Skin of body (tissue), 2 donors: Measurements from ENCODE around the gene USP32. TPM values are rescaled to one million over a fixed set of nuclear protein-coding genes. Genes with fewer than 3 reads are reported as not detected.

Source experiments
- DNase-seq: peaks from one replicate; lab custom pipeline; 2025; lab: John Stamatoyannopoulos, UW
- total RNA-seq: library from RNA; depleted of rRNA; stranded (reverse); fragments of >200 nt; gene quantifications from one replicate; pipeline ENCODE4 v1.2.3, GENCODE V29; 2014

USP32 gene
- total RNA-seq, 1 donor from 2014 or later = 58.2 TPM

DNA sequence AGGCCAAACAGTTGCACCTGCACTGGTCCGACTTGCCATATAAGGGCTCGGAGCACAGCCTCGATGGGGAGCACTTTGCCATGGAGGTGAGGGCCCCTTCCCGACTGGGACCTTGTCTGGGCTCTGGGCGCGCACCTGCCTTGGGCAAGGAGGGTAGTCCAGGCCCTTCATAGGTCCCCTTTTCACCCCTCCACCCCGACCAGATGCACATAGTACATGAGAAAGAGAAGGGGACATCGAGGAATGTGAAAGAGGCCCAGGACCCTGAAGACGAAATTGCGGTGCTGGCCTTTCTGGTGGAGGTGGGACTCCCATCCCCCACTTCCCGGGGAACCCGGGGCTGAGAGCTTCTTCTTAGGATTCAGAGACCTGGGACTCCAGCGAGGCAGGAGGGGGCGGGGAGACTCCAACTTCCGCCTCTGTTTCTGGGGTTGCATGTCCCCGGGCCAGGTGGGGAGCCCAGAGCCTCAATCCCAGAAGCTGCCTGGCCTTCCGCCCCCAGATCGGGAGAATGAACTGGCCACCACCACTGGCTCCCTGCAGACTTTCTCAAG lies 234.4 kb downstream of the USP32 start:
- no peak for DNase-seq

DNA sequence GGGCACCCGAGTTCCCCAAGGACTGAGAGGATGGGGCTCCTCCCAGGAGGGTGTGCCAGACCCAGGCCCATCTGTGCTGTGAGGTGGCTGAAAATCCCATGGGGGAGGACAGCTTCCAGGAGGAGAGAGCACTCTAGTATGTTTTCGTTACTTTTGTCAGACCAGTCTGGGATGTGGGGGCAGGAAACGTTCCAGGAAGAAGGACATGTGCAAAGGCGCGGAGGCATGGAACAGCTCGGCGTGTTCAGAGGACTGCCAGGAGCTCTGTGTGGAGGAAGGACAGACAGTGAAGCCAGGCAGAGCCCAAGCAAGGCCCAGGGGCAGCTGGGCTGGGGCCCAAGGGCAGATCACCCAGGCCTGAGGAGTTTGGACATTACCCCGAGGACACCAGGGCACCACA lies 235.2 kb downstream of the USP32 start:
- no peak for DNase-seq

DNA sequence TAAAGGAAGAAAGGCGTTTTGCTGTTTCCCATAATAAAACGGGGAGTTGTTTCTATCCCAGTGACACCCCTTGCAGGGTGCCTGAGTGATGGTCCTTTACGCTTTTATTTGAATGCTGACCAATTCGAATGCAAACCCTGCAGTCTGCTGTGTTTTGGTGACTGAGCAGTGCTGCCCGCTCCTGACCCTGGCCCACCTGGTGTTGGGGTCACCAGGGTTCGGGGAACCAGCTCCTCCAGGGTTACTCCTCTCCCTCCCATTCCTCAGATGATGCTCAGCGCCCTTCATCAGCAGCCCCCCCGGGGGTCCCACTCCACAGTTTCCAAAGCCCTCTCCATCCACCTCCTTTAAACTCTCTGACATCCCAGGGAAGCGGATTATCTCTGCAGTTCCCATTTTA lies 236.1 kb downstream of the USP32 start:
- no peak for DNase-seq

DNA sequence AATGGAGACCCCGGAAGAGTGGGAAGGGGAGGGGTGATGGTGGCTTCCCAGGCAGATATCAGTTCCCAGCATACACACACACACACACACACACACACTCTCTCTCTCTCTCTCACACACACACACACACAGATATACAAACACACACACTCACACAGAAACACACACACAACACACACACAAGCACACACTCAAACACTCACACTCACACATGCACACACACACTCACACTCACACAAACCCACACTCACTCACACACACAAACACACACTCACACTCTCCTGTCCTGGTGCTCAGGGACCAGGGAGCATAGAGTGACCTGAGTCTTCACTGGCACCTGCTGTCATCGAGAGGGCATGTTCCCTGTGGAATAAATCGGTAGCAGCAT lies 236.5 kb downstream of the USP32 start:
- DNase-seq = no peak

DNA sequence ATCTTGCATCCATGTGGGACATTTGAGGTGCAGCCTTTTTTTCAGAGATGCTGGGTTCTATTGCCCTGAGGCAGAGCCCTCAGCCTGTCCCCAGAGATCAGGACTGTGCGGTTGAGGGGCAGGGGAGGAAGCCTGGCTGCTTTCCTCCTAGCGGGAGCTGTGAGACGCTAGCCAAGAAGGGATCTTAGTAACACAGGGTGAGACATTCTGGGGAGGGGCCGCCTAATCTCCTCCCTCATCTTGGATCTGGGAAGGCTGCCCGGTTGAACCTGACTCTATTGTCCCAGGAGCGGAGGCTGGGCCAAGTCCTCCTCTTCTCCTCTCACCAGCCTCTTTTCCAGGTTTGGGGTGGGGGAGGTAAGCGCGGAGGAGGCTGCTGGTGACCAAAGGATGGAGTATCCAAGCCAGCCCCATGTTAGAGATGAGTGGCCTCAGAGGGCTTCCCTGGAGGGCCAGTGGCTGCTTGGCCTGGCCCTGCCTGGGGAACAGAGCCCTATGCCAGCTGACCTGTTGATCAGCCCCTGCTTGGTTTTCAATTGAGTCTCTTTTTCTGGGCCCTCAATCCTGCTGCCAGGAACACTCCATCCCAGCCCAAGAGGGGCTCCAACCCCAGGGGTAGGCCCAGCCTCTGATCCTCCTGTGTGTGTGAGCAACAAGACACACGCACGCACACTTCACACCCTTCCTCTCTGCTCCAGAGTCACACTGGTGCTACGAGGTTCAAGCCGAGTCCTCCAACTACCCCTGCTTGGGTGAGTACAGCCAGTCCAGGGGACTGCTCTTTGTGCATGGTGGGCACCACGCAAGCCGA lies 237.1 kb downstream of the USP32 start:
- peak; percentile 89 for DNase-seq

DNA sequence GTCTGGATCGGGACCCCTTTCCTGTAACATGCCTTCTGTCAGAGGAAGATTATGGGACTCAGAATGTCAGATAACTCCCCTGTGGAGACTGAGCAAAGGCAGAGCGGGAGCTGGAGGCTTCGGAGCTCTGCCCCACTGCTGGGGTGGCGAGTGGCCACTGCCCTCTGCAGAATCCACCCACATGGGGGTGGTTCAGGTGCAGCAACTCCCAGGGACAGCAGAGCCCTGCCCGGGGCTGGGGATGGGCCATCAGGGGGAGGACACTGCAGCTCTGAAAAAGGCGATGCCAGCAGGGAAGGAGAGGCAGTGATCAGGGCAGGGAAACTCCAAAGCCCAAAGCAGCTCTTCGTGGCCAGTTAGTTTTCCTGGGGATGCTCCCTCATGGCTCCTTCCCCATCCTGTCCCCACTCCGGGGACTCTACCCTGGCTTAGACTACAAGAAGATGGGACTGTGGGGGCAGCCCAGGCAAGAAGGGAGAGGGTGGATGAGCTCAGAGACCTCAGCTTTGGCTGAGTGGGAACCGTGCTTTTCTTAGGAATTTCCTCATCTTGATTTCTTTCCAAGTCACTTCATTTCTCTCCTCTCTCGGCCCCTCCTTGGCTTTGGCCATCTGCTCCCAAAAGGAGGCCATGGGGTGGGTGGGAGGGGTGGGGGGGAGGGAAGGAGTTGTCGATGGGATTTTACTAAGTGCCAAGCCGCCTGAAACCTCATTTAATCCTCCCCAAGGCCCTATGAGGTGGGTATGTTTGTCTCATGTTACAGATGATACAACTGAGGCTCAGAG lies 238.1 kb downstream of the USP32 start:
- peak; percentile 74 for DNase-seq

DNA sequence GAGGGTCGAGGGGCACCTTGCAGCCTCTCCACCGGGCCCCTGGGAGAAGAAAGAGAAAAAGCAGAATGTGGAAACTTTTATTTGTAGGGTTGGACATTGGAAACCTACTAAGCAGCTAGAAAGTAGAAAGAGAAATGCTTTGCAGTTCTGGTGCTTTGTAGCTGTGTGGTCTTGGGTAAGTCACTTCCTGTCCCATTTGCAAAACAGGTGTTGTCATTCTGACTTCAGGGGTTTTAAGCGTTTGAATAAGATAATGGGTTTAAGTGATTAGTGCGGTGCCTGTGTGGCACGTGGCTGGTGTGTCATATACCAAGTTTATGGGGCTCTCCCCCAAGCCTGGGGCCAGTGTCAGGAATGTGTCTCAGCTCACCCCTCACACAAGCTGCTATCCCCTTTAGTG lies 240.6 kb downstream of the USP32 start:
- DNase-seq = no peak

DNA sequence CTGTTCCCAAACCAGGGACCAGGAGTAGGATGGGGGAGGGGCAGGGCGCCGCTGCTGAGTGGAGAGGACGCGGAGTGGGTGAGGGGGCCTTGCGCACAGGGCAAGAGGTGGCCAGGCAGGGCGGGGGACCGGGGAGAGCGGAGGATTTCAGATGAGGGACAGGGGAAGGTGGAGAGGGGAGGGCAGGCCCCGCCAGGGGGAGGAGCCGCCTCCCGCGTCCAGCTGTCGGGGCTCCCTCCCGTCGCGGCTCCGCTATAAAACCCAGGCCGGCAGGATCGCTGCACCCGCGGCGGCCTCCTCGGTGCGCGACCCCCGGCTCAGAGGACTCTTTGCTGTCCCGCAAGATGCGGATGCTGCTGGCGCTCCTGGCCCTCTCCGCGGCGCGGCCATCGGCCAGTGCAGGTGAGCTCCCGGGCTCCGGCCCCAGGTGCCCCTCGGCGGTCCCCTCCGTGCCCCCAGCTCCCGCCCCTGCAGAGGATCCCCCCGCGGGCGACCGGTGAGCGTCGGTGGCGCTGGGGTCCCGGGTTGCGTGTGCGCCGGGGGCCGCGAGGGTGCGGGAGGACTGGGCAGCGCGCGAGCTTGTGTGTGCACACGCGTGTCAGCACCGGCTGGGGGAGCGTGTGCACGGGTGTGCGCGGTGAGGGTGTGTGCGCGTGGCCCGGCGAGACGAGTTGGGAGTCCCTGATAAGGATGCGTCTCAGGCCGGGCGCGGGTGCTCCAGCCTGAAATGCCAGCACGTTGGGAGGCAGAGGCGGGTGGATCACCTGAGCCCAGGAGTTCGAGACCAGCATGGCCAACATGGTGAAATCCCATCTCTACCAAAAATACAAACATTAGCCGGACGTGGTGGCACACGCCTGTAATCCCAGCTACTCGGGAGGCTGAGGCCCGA lies 242.0 kb downstream of the USP32 start, which contains the start of gene CA4:
CA4 (plus strand) TSS at position 283 of the 892 bp plus-strand sequence; CDS start at position 345, 62 bp downstream.
- no peak for DNase-seq

DNA sequence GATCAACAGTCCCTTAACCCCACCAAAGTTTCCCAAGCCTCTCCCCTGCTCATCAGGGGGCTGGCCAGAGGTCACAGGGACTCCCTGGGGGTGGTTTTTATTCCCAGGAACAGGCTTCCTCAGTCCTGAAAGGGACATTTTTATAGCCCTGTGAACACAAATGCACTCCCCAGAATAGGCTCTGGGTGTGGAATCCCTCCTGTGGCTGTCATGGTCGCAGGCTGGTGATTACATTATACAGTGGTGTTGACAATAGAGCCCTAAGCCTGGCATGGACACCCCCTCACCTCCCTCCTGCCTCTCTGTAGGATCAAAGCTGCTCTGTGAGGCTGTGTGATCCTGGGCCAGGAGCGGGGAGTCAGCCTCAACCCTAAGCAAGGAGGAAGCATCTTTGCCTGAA lies 243.6 kb downstream of the USP32 start:
- DNase-seq = no peak

DNA sequence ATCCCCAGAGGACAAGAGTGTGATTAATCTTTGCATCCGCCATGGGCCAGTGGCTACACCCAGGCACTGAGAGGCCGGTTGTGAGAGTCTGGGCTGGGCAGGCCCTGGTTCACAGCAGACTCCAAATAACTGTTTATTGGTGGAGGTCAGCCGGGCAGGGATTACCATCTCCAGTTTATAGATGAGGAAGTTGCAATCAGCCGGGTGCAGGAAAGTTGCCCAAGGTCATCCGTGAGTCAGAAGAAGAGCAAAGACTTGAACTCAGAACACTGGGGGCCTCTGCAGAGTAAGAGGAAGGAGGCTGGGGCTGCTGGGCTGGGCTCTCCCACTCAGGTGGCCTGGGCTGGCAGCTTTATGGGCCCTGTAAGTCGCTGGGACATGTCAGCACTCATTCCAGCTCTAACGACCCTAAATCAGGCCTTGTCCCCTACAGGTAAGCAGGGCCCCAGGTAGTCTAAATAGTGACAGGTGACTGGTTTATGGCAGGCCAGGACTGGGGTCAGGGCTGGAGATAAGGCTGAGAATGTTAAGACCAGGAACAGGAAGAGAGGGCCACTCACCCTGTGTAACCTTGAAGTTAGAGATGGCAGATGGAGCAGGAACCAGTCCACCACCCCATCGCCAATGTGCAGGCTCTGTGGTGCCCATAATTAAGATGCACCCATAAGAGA lies 244.2 kb downstream of the USP32 start:
- DNase-seq = no peak

DNA sequence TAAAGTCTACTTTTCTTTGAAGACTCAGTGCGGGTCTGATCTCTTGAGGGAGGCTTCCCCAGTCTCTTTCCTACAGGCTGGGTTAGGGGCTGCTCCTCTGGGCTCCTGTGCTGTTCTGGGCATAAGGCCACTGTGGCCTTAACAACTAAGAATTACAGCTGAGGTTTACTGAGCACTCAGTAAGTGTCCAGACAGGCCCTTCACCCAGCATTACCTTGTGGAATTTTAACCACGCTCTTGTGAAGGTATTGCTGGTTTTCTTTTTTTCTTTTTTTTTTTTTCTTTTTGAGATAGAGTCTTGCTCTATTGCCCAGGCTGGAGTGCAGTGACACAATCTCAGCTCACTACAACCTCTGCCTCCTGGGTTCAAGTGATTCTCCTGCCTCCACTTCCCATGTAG lies 245.7 kb downstream of the USP32 start:
- DNase-seq = no peak

DNA sequence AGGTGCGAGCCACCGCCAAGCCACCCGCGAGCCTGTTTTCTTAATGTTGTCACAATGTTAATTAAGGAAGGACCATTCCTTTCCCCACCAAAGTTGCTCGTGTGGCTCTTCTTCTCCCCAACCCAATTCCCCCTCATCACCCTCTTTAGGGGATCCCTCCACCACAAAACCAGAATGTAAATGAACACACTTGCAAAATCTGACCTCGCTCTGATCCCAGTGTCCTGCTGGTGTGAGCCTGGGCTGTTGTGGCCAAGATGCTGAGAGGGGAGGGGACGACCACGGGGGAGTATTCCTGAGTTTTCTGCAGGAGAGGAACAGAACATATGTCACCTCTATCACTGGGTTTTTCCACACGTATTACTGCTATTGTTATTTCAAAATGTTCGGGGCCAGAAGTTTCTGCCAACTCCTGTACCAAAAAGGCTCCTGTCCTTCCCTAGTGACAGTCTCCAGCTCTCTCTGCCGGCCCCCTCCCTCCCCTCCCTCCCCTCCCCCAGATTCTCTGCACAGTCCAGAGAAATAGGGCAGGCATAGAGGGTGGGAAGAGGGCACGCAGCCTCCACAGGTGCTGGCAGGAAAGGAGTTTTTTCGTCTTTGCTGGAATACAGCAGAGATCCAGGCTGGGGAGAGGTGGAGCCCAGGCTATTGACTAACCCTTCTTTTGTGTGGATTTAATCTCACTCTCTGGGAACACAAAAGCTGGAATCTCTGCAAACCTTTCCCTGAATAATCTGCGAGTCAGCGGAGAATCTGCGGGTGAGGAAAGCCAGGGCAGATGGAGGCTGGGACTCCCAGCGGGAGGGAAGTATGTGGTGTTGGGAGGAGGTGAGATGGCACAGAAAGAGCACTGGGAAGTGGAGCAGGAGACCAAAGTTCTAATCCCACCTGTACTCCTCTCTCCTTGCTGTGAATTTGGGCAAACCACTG lies 246.7 kb downstream of the USP32 start:
- no peak for DNase-seq

DNA sequence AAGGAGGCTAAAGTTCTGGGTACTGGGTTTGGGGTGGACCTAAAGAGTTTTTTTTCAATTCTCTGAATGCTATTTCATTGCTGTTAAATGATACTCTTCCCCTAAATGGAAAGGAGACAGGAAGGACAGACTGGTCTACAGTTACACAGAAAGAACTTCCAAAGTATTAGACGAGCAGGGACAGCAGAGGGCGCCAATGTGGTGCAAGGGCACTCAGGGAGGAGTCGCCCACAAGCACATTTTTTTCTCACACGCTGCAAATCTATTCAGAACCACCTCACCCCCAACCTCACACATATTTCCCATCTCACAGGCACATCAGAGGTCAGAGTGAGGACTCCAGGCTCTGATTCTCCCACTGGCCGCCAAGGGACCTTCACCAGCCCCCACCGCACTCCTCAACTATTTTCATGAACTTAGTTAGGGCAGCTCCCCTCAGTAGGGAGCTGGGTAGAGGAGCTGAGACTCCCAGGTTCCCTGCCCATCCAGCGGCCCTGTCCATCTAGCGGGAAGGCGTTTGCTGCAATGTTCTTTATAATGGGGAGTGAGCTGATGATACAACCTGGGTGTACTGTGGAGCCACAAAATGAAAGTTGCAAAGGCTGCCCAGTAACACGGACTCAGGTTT lies 248.9 kb downstream of the USP32 start:
- peak; percentile 31 for DNase-seq

DNA sequence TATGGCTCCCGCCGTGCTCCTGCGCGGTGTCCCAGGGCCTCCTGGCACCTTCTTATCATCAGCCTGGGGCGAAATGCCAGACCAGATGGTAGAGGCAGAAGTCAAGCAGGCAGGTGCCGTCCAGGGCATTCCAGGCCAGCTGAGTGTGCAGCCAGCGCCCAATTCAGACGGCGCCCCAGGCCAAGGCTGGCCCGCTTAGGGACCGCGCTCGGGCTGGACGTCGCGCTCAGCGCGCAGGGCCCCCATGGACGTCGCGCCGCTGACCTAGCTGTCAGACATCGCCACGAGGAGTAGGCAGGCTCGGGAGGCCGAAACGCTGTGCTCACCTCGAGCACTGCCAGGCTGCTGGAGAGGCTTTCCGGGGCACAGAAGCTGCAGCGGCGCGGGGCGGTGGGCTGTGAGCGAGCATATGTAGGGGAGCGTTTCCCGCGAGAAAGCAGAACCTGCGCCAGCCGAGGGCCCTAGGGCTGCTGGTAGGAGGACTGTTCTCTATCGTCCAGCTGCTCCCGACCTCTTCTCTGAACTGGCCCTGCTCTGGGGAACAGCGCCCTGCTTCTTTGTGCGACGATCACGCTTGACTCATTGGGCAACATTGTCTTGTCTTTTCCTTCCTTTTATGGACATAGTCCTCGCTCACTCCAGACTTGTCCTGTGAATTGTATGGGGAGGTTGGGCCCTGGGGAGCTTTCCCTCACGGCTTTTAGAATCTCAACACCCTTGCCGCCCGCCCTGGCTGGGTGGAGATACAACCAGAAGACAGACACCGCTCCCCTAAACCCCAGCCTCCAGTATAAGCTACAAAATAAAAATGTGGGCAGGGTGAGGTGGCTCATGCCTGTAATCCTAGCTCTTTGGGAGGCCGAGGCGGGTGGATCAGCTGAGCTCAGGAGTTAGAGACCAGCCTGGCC lies 250.6 kb downstream of the USP32 start:
- no peak for DNase-seq

DNA sequence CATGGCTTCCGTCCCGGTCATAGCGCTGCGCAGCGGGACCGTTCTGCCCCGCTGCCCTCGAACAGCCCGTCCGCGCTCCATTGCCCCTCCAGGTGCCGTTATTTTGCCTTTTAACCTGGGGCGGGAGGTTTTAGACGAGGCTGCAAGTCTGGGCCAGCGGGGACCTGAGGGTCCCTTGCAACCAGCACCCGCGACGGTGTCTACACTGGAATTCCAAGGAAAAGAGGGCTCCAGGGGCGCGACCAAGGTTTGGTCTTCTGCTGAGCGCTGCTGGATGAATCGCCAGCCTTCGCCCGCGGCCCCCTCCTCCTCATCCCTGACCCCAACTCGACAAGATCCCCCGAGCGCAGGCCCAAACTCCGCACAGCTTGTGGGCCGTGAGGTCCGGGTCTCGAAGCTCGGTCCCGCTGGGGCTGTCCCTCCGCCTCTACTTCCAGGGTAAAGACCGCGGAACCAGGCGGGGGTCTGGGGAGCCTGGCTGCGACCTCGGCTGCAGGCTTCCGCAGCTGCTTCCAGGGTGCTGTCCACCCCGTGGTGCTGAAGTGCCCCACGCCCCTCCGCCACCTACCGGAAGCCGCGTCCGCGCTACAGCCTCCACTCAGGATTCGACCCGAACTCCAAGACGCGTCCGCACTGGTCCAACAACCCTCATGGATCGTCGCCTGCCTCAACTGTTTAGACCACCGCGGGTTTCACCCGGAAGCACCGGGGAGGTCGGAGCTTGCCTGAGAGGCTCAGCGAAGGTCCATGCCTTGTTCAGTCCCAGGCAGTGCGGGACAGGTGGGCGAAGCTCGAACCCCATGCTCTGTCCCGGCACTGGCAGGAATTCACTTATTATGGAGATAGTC lies 252.3 kb downstream of the USP32 start:
- DNase-seq = peak; percentile 39

DNA sequence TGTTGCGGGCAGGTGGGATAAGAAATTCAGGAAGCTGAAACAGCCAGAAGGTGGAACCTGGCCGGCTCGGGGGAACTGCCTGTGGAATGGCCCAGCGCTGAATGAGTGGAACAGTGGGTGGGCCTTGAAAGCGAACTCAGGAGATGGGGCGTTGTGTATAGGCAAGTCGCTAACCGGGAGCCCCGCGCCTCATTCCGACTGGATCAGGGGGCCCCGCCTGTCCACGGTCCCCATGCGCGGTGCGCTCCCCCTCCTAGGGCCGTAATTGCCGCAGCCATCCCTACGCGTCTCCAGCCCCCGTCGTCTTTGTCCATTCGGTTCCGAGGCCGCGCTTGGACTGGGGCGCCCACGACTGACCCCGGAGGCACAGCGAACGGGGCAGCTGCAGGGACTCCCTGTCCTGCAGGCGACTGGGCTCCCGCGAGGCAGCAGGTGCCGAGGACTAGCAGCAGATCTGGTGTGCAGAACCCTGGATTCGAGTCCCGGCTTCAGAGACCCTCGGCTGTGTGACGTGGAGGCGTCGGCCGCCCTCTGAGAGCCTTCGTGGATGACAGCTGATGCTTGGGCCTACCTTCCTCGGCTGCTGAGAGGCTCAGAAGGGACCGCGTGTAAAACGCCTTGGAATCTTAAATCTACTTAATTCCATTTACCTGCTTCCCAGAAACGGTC lies 253.0 kb downstream of the USP32 start:
- DNase-seq = no peak

DNA sequence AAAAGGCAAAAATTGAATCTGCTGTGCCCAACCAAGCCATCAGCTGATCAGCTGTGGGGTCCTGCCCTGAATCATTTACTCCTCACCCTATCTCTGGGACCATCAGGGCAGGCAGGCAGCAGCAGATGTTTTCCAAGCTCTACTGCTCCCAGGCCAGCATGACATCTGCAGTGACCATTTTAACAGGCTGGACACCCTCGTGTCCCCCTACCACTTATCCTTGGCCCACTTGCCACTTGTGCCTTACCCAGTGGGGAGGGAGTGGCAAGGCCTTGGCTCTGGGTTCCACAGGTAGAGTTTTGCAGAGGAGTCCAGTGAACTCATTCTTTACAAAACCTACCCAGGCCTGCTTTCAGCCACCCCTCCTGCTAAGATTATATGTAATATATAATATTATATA lies 254.2 kb downstream of the USP32 start:
- no peak for DNase-seq
